Upper lobe of left lung (tissue), 4 donors: ENCODE data around the gene BRWD1.

Source experiments
- CTCF ChIP-seq, 6 experiments: fragments of 450-650 bp in 4 of 6; fragments of 200-600 bp in 2 of 6; sonication (generic) in 2 of 6; IDR thresholded peaks; one replicate each; pipeline ENCODE4 v1.5.1; 2016 to 2019; ENCODE audit warnings: antibody characterized with exemption in 6 of 6
- POLR2A ChIP-seq, 4 donors: fragments of 450-650 bp; IDR thresholded peaks; one replicate each; pipeline ENCODE4 v1.5.1; 2016 to 2017; ENCODE audit warnings: antibody characterized with exemption in 4 of 4, mild to moderate bottlenecking in 2 of 4
- POLR2AphosphoS5 ChIP-seq, 2 donors: sonication (generic); formaldehyde crosslinking; IDR thresholded peaks; one replicate each; pipeline ENCODE4 v1.5.1; 2017; ENCODE audit warnings: antibody characterized with exemption in 2 of 2

GRCh38 chr21:39137248-39138178 lies 175.9 kb downstream of the BRWD1 start:
- TF ChIP-seq CTCF (IDR thresholded peaks at IDR 0.05) (no peak), POLR2AphosphoS5 (IDR thresholded peaks at IDR 0.05) (no peak), POLR2A (IDR thresholded peaks at IDR 0.05) (no peak)
